HG03521 (cell line): Measurements from ENCODE around the gene TSPAN9.

Experiments
- ATAC-seq: cut with Tn5 transposase; IDR thresholded peaks from one replicate; pipeline ENCODE4 v1.9.1; 2021; ENCODE audit warnings: mild to moderate bottlenecking, moderate library complexity; ENCODE audit not compliant: unreplicated experiment

The TSPAN9 gene

GRCh38 chr12:3097836-3098235, 20.7 kb downstream of the TSPAN9 start:
- no peak for ATAC-seq

- ATAC-seq: no peak
Measured at GRCh38 chr12:3098436-3098835, 21.3 kb downstream of the TSPAN9 start.

- no peak for ATAC-seq
Measured at GRCh38 chr12:3099146-3099545, 22.0 kb downstream of the TSPAN9 start.

- no peak for ATAC-seq
Measured at GRCh38 chr12:3101309-3102024, 24.3 kb downstream of the TSPAN9 start.

- ATAC-seq: no peak
Measured at GRCh38 chr12:3102771-3103410, 25.7 kb downstream of the TSPAN9 start.

GRCh38 chr12:3103806-3104205, 26.6 kb downstream of the TSPAN9 start:
- ATAC-seq: no peak

GRCh38 chr12:3105690-3106479, 28.7 kb downstream of the TSPAN9 start:
- ATAC-seq: no peak

- no peak for ATAC-seq
Measured at GRCh38 chr12:3106579-3106978, 29.4 kb downstream of the TSPAN9 start.

GRCh38 chr12:3107071-3107583, 29.9 kb downstream of the TSPAN9 start:
- no peak for ATAC-seq

GRCh38 chr12:3107954-3108353, 30.8 kb downstream of the TSPAN9 start:
- ATAC-seq: no peak

- no peak for ATAC-seq
Measured at GRCh38 chr12:3110578-3110977, 33.4 kb downstream of the TSPAN9 start.

- ATAC-seq: no peak
Measured at GRCh38 chr12:3113671-3114325, 36.6 kb downstream of the TSPAN9 start.

GRCh38 chr12:3114671-3115070, 37.5 kb downstream of the TSPAN9 start:
- ATAC-seq: no peak

GRCh38 chr12:3115078-3115477, 37.9 kb downstream of the TSPAN9 start:
- no peak for ATAC-seq

- ATAC-seq: no peak
Measured at GRCh38 chr12:3116106-3116844, 39.1 kb downstream of the TSPAN9 start.

GRCh38 chr12:3117144-3117581, 40.0 kb downstream of the TSPAN9 start:
- ATAC-seq: no peak

GRCh38 chr12:3117591-3118015, 40.4 kb downstream of the TSPAN9 start:
- no peak for ATAC-seq

- no peak for ATAC-seq
Measured at GRCh38 chr12:3119192-3119755, 42.1 kb downstream of the TSPAN9 start.

GRCh38 chr12:3119756-3120601, 42.8 kb downstream of the TSPAN9 start:
- ATAC-seq: no peak
